Measurements from ENCODE around the gene PLD6.
A peak's percentile ranks its signal among the peaks of the same experiment; 100 is the strongest.

PLD6 gene

GRCh38 chr17:17172990-17173389, 33.1 kb downstream of the PLD6 start:
- no peak overlapping the region for H3K4me3 ChIP-seq (ENCODE audit: low read depth, low read length)
- CTCF ChIA-PET: interaction anchor here (1.9 to 2.3 kb wide), 2 partner anchors 172 to 175 kb away, joined by 5 to 6 read pairs; no protein-coding TSS in a partner anchor
- no peak for DNase-seq (ENCODE audit: low read depth, low spot score)
- POLR2A ChIA-PET: no interaction called here
- no peak for TF ChIP-seq CTCF (IDR thresholded peaks at IDR 0.05; ENCODE audit: insufficient read depth, low read length, missing control alignments)

GRCh38 chr17:17172001-17172939, 33.9 kb downstream of the PLD6 start:
- ChIA-PET CTCF (interaction anchor here (1.8 to 1.9 kb wide), 2 partner anchors 30 to 172 kb away, joined by 5 to 6 read pairs; no protein-coding TSS in a partner anchor), POLR2A (no interaction called here)
- no peak overlapping the region for H3K4me3 ChIP-seq (ENCODE audit: low read depth, low read length)
- TF ChIP-seq CTCF (IDR thresholded peaks at IDR 0.05; ENCODE audit: insufficient read depth, low read length, missing control alignments): no peak
- DNase-seq (ENCODE audit: low read depth, low spot score): no peak

DNA sequence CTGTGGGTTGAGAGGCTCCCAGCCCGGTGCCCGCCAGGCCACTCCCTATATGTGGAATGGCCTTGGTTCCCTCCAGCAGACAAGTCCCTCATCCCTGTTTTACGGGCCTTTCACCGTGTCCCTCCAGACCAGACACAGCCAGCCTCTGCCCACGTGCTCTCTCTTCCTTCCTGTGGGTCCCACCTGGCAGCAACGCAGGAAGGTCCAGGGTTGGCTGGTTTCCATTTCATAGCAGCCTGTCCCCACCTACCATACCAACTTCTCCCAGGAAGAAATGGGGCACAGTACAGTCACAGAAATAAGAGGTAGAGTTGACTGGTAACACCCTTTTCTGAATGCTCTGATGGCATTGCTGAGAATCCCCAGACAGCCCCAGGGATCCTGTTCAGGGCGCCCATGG, 34.9 kb downstream of the PLD6 start:
- DNase-seq (ENCODE audit: low read depth, low spot score): no peak
- POLR2A ChIA-PET: no interaction called here
- CTCF ChIA-PET: interaction anchor here (1.5 to 1.8 kb wide), 2 partner anchors 29 to 170 kb away, joined by 3 to 6 read pairs; no protein-coding TSS in a partner anchor
- TF ChIP-seq CTCF (IDR thresholded peaks at IDR 0.05; ENCODE audit: insufficient read depth, low read length, missing control alignments): no peak
- H3K4me3 ChIP-seq (ENCODE audit: low read depth, low read length): no peak overlapping the region

DNA sequence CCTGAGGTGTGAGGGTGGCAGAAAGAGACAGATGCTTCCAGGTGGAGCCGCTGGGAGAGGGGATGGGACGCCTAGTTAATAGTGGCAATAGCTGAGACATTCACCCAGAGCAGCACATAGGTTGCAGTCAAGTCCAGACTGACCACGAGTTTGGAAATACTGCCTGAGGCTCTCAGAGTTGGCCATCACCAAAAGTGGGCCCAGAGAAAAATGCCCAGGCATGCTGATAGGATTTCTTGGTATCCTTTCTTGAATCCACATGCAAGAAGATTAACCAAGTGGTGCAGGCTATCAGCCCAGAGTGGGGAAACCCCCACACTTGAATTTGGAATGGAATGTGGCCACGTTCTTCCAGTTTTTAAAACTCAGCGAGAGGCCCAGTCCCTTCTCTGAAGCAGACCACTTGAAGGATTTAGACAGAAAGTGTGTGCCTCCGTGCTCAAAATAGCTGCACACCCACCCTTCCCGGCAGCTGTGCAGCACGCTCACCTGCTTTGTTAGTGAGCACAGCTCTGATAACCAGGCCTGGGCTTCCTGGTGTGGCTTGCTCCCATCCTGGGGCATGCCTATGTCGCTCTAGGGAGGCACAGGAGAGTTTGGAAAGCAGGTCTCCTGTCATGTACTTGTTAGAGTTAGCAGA, 35.7 kb downstream of the PLD6 start:
- POLR2A ChIA-PET: no interaction called here
- CTCF ChIA-PET: interaction anchor here (1.2 to 1.5 kb wide), 2 partner anchors 170 to 177 kb away, joined by 3 read pairs; no protein-coding TSS in a partner anchor
- peak; percentile 26 for DNase-seq (ENCODE audit: low read depth, low spot score)
- no peak overlapping the region for H3K4me3 ChIP-seq (ENCODE audit: low read depth, low read length)
- no peak for TF ChIP-seq CTCF (IDR thresholded peaks at IDR 0.05; ENCODE audit: insufficient read depth, low read length, missing control alignments)

GRCh38 chr17:17169396-17169795, 36.7 kb downstream of the PLD6 start:
- no peak overlapping the region for H3K4me3 ChIP-seq (ENCODE audit: low read depth, low read length)
- ChIA-PET POLR2A (no interaction called here), CTCF (interaction anchor here (1.2 to 1.3 kb wide), 2 partner anchors 172 to 176 kb away, joined by 3 to 4 read pairs; no protein-coding TSS in a partner anchor)
- no peak for DNase-seq (ENCODE audit: low read depth, low spot score)
- TF ChIP-seq CTCF (IDR thresholded peaks at IDR 0.05; ENCODE audit: insufficient read depth, low read length, missing control alignments): no peak

- no peak overlapping the region for H3K4me3 ChIP-seq (ENCODE audit: low read depth, low read length)
- CTCF ChIA-PET: interaction anchor here (0.8 to 1.3 kb wide), 3 partner anchors 24 to 171 kb away, joined by 3 to 4 read pairs (median 3); no protein-coding TSS in a partner anchor
- POLR2A ChIA-PET: no interaction called here
- DNase-seq (ENCODE audit: low read depth, low spot score): no peak
- TF ChIP-seq CTCF (IDR thresholded peaks at IDR 0.05; ENCODE audit: insufficient read depth, low read length, missing control alignments): no peak
These were observed 37.7 kb downstream of the PLD6 start for GRCh38 chr17:17168401-17168800.
